ENCODE data around the gene SHE. TPM values are rescaled to one million over a fixed set of nuclear protein-coding genes. Genes with fewer than 3 reads are reported as not detected.

Gene SHE
- total and polyA plus RNA-seq, 10 of the 15 experiments (the other 5 are each of a cell fraction or from before 2014, with no cell fraction given), result under 0.01 to 0.05 (median 0.03) TPM; not detected in 3

- TF ChIP-seq FOS (IDR thresholded peaks at IDR 0.05; ENCODE audit: borderline replicate concordance, extremely low read depth, insufficient read length) (no peak), NRF1 (conservative IDR thresholded peaks at IDR 0.05; ENCODE audit: low read depth, low read length) (no peak)
Measured at GRCh38 chr1:154433161-154433764, 68.9 kb downstream of the SHE start (continued).

GRCh38 chr1:154431586-154432373, 70.4 kb downstream of the SHE start:
- intact Hi-C loops (cut with micrococcal nuclease; ENCODE audit: unreplicated experiment), result no loop called here
- BruUV-seq (replicated peaks), result no TSS peak
- ChIA-PET SMC1A (ENCODE audit: uncharacterized antibody, unreplicated experiment) (interaction anchor here (0.6 to 2.7 kb wide), 5 partner anchors 7 to 47 kb away, joined by 3 to 9 read pairs (median 5); no protein-coding TSS in a partner anchor), POLR2A (interaction anchor here (0.5 to 1.1 kb wide), 4 partner anchors 18 to 434 kb away, joined by 3 to 6 read pairs (median 6); no protein-coding TSS in a partner anchor), CTCF (interaction anchor here (0.7 to 1.4 kb wide), 3 partner anchors 12 to 97 kb away, joined by 3 read pairs; no protein-coding TSS in a partner anchor), RAD21 (ENCODE audit: unreplicated experiment) (interaction anchor here (0.5 to 0.8 kb wide), 2 partner anchors 41 to 360 kb away, joined by 3 to 4 read pairs; no protein-coding TSS in a partner anchor)
- H3K4me2 ChIP-seq (ENCODE audit: control insufficient read depth, insufficient read depth), result no peak overlapping the region
- 38% methylated on average over 10 of the region's 10 CpGs for WGBS (ENCODE audit: insufficient coverage, insufficient replicate concordance, low lambda C conversion rate, missing lambda C conversion rate)
- FAIRE-seq (no peak), ATAC-seq (peak; percentile 64), DNase-seq (ENCODE audit: low read depth, low spot score) (no peak)
- TF ChIP-seq CREB1 (IDR thresholded peaks at IDR 0.05; ENCODE audit: low read depth) (peak; percentile 74), IKZF2 (IDR thresholded peaks at IDR 0.05) (peak in 1 of 2 experiments; percentile 28; a peak in 1 of 4 replicates), ZNF24 (IDR thresholded peaks at IDR 0.05) (no peak), NR2F1 (conservative IDR thresholded peaks at IDR 0.05) (peak; percentile 77), IKZF1 (conservative IDR thresholded peaks at IDR 0.05) (peak; percentile 45; the same call in 1 of the 2 replicates), RUNX3 (IDR thresholded peaks at IDR 0.05; ENCODE audit: low read length) (peak; percentile 35; the same call in 1 of the 2 replicates)
- H2AFZ ChIP-seq (ENCODE audit: control insufficient read depth, low read depth, low read length), result no peak overlapping the region
- H3K9me3 ChIP-seq (replicated peaks; ENCODE audit: control insufficient read depth, insufficient read depth, low read length), result no peaks in the 10 kb centered on the region; the same call in 2 of the 3 replicates
- peaks cover 0 to 3% of the 10 kb centered on the region in 2 experiments; a peak in 1 of 4 replicates for H3K36me3 ChIP-seq (ENCODE audit: control insufficient read depth in 2 of 2, insufficient read depth in 2 of 2, low read length in 1 of 2)
- no peak overlapping the region for H3K4me3 ChIP-seq
- no peak overlapping the region for H3K9ac ChIP-seq (ENCODE audit: control insufficient read depth, insufficient read depth, low read length)
- H3K79me2 ChIP-seq (ENCODE audit: control insufficient read depth, insufficient read depth, low read length), result no peaks in the 10 kb centered on the region
- in situ Hi-C loops (cut with MboI), result no loop called here
- H3K27ac ChIP-seq (ENCODE audit: control insufficient read depth, insufficient read depth), result no peak overlapping the region
- peaks cover 6% of the 10 kb centered on the region; the same call in 1 of the 2 replicates for H3K4me1 ChIP-seq (ENCODE audit: control insufficient read depth, insufficient read depth, low read length)
- H4K20me1 ChIP-seq (ENCODE audit: control insufficient read depth, insufficient read depth), result no peaks in the 10 kb centered on the region; the same call in 1 of the 2 replicates
- H3K27me3 ChIP-seq (replicated peaks in 1 of 2; ENCODE audit: control insufficient read depth in 2 of 2, insufficient read depth in 2 of 2, low read length in 1 of 2), result no peaks in the 10 kb centered on the region

Measured in GM12878 (cell line).